ENCODE data around the gene THRA. TPM values are rescaled to one million over a fixed set of nuclear protein-coding genes. Genes with fewer than 3 reads are reported as not detected.

Gene THRA
- total RNA-seq, 2 experiments from 2014 or later: 12.9 to 13.1 TPM

DNA sequence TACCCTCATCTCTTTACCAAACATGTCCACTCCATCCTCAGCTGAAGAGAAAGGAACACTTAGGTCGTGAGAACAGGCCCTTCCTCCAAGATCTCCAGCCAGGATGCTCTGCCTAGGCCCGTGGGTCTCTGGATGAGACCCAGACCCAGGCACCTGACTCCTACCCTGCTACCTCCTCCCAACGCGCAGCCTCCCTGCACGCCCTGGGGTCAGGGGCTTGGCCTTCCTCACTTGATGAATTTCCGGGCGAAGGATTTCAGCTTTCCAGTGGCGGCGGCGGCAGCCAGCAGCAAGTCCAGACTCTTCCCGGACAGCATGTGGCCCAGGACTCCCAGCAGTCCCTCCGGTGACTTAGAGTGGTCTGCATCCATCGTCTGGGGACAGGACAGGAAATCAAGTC is 34.2 kb upstream of the THRA start:
- Mint-ChIP-seq H3K27me3 (no peaks in the 10 kb centered on the region), H3K27ac (no peak overlapping the region), H3K36me3 (ENCODE audit: low read depth) (peaks cover 43% of the 10 kb centered on the region), H3K9me3 (ENCODE audit: low read depth) (no peaks in the 10 kb centered on the region), H3K4me3 (no peak overlapping the region), H3K4me1 (peaks cover 22% of the 10 kb centered on the region)
- CTCF ChIA-PET: interaction anchor here (0.6 to 2.0 kb wide), 6 partner anchors 19 to 140 kb away, joined by 3 to 11 read pairs (median 4); no protein-coding TSS in a partner anchor
- POLR2A ChIA-PET: no interaction called here
- no peak for DNase-seq
- ATAC-seq: no peak
- intact Hi-C loops (cut with DNase I, micrococcal nuclease): loop anchor here in 1 of 2 experiments (5.0 kb wide), 1 partner anchor 49 kb away; no protein-coding TSS in a partner anchor

DNA sequence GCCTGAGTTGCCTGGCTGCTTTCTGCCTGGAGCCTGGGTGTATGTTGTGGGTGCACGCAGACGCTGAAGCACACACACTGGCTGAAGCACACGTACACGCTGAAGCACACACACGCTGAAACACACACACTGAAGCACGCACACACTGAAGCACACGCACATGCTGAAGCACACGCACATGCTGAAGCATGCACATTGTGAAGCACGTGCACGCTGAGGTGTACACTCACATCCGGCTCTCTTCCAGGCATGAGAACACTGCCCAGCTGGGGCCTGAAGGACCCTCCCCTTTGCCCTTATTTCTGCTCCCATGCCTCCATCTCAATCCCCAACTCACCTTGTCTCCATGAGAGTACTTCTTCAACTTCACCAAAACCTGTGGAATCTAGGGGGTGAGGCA is 31.1 kb upstream of the THRA start:
- intact Hi-C loops (cut with DNase I, micrococcal nuclease): no loop called here
- ATAC-seq: no peak
- no peaks in the 10 kb centered on the region for H3K27me3 Mint-ChIP-seq

DNA sequence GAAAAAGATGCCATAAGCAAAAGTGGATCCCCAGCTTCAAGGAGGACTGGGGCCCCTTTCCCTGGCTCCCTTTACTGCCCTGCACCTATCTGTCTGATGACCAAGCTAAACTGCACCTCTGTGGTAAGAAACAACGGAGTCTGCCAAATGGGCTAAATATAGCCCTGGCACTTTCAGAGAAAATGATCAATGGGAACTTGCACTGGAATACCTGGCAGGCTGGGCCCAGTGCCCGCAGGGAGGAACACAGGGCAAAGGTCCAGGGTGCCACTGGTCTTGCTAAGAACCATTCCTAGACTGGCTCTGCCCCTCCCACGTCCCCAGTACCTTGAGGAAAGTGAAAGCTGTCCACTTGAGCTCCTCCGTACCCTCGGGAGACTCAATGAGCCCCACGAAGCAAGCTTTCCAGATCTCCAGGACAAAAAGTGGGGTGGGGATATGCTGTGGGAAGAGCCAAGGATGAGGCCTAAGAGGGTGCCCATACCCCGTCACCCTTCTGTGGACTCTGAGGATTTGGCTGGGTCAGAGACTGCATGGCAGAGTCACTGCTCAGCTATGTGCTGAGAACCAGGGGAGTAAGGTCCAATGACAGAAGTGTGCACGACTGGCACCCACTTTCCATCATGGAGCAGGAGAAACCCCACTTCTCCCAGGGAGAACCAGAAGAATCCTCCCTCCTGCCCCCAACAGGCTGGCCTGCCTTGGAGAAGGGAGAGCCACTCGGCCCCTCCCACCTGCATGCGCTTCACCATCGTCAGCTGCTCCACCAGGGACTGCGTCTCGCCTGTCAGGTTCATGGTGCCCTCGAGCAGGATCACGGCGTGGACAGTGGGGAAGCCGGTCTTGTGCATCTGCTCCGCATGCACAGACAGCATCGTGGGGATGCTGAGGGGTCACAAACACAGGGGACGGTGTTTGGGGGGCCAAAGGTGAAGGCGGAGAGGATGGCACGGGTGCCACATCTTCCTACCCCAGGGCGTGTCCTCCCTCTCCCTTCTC is 30.1 kb upstream of the THRA start:
- POLR2A ChIA-PET: interaction anchor here (0.6 kb wide), 1 partner anchor 568 kb away, joined by 3 read pairs; no protein-coding TSS in a partner anchor
- H3K27ac Mint-ChIP-seq: no peak overlapping the region
- no peaks in the 10 kb centered on the region for H3K27me3 Mint-ChIP-seq
- peaks cover 19% of the 10 kb centered on the region for H3K36me3 Mint-ChIP-seq (ENCODE audit: low read depth)
- ATAC-seq (no peak), DNase-seq (no peak)
- no peaks in the 10 kb centered on the region for H3K4me1 Mint-ChIP-seq
- no peaks in the 10 kb centered on the region for H3K9me3 Mint-ChIP-seq (ENCODE audit: low read depth)
- H3K4me3 Mint-ChIP-seq: no peak overlapping the region
- intact Hi-C loops (cut with DNase I, micrococcal nuclease): no loop called here
- CTCF ChIA-PET: interaction anchor here (0.5 to 1.4 kb wide), 3 partner anchors 9 to 71 kb away, joined by 3 to 6 read pairs (median 5); partner anchors contain the start of gene CSF3

More for the DNA sequence above, 31.1 kb upstream of the THRA start:
- POLR2A ChIA-PET: no interaction called here
- CTCF ChIA-PET: interaction anchor here (0.7 to 1.4 kb wide), 3 partner anchors 16 to 393 kb away, joined by 3 to 6 read pairs (median 4); partner anchors contain the start of gene CSF3
- Mint-ChIP-seq H3K36me3 (ENCODE audit: low read depth) (peaks cover 23% of the 10 kb centered on the region), H3K4me3 (no peak overlapping the region), H3K9me3 (ENCODE audit: low read depth) (no peaks in the 10 kb centered on the region), H3K27ac (no peak overlapping the region), H3K4me1 (peaks cover 5% of the 10 kb centered on the region)
- DNase-seq: no peak

DNA sequence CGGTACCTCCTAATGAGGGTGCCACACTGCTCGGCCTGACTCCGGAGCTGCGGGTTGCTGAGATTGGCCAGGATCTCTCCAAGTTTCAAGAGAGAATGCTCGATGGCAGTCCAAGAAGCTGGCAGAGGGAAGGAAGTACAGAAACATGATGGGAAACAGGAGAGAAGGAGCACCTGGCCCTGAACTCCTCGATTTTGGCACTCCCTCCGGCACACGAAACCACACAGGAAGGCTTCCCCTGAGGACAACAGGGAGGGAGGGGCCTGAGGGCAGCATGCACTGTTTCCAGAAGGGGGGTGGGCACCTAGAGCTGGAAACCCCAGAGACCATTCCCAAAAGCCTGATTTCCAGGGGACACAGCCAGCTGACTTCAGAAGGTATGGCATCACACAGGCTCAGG is 29.4 kb upstream of the THRA start:
- DNase-seq (no peak), ATAC-seq (no peak)
- Mint-ChIP-seq H3K27me3 (no peaks in the 10 kb centered on the region), H3K27ac (no peak overlapping the region), H3K9me3 (ENCODE audit: low read depth) (no peaks in the 10 kb centered on the region), H3K4me1 (no peaks in the 10 kb centered on the region), H3K4me3 (no peak overlapping the region), H3K36me3 (ENCODE audit: low read depth) (peaks cover 18% of the 10 kb centered on the region)
- ChIA-PET CTCF (interaction anchor here (0.6 to 1.2 kb wide), 2 partner anchors 9 to 51 kb away, joined by 3 to 4 read pairs; no protein-coding TSS in a partner anchor), POLR2A (interaction anchor here (0.6 kb wide), 1 partner anchor 569 kb away, joined by 3 read pairs; no protein-coding TSS in a partner anchor)
- intact Hi-C loops (cut with DNase I, micrococcal nuclease): no loop called here

DNA sequence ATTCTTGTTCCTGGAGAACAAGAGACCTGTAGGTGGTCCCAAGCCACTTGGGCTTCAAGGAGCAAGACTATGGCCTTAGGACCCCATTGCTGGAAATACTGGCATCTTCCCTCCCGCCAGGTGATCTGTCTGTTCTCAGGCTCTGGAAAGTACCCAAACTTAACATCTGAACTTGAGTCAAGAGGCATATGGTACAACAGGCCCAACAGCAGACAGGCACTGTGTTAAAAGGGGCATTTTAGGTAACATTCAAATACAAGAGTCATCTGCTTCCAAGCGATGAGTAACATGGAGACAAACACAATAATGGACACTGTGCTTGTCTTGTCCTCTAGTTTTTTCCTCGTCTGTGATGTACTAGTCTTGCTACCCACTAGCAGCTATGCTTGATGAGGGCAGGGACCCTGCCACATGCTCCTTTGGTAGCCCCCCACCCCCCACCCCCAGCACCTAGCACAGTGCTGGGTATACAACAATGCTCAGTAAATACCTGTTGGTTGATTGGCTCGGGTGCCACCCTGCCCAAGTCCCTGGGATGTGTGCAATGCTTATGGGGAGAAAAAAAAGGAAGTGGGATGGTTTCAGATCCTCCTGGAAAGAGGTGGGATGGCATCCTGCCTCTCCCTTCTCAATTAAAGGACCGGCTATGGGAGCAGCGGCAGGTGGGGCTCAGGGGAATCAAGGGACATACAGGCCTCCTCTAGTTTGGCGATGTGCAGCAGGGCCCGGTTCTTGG is 28.2 kb upstream of the THRA start:
- peaks cover 8% of the 10 kb centered on the region for H3K36me3 Mint-ChIP-seq (ENCODE audit: low read depth)
- ATAC-seq: no peak
- no peaks in the 10 kb centered on the region for H3K4me1 Mint-ChIP-seq
- H3K9me3 Mint-ChIP-seq (ENCODE audit: low read depth): no peaks in the 10 kb centered on the region
- H3K4me3 Mint-ChIP-seq: no peak overlapping the region
- H3K27me3 Mint-ChIP-seq: no peaks in the 10 kb centered on the region
- DNase-seq: no peak
- no peak overlapping the region for H3K27ac Mint-ChIP-seq
- CTCF ChIA-PET: interaction anchor here (0.7 to 2.2 kb wide), 6 partner anchors 17 to 411 kb away, joined by 3 to 8 read pairs (median 3); no protein-coding TSS in a partner anchor
- intact Hi-C loops (cut with DNase I, micrococcal nuclease): loop anchor here in 1 of 2 experiments (5.0 kb wide), 1 partner anchor 133 kb away; no protein-coding TSS in a partner anchor
- POLR2A ChIA-PET: no interaction called here

DNA sequence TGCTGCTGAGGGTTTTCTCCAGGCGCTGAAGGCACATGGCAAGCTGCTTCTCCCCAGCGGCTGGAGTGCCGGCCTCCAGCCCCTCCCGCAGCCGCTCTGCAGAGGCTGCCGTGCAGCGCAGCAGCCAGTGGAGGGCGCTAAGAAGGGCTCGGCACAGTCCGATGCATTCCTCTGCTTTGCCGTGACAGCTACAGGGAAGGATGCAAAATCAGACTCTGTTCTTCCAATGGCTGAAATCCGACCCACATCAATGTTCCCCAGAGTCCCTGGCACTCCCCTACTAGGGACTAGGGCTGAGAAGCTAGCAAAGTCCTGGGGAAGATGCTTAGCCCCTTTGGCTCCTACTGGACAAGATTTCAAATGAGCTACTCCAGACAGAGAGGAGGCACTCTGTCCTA is 27.6 kb upstream of the THRA start:
- intact Hi-C loops (cut with DNase I, micrococcal nuclease): loop anchor here in 1 of 2 experiments (5.0 kb wide), 1 partner anchor 132 kb away; no protein-coding TSS in a partner anchor
- H3K36me3 Mint-ChIP-seq (ENCODE audit: low read depth): peaks cover 5% of the 10 kb centered on the region
- H3K27me3 Mint-ChIP-seq: no peaks in the 10 kb centered on the region
- CTCF ChIA-PET: interaction anchor here (0.7 to 2.2 kb wide), 8 partner anchors 17 to 412 kb away, joined by 3 to 8 read pairs (median 3); partner anchors contain the start of gene MED24
- no peak for ATAC-seq
- no peak overlapping the region for H3K4me3 Mint-ChIP-seq
- H3K9me3 Mint-ChIP-seq (ENCODE audit: low read depth): no peaks in the 10 kb centered on the region
- peak; percentile 34 for DNase-seq
- no peaks in the 10 kb centered on the region for H3K4me1 Mint-ChIP-seq
- POLR2A ChIA-PET: no interaction called here
- no peak overlapping the region for H3K27ac Mint-ChIP-seq

DNA sequence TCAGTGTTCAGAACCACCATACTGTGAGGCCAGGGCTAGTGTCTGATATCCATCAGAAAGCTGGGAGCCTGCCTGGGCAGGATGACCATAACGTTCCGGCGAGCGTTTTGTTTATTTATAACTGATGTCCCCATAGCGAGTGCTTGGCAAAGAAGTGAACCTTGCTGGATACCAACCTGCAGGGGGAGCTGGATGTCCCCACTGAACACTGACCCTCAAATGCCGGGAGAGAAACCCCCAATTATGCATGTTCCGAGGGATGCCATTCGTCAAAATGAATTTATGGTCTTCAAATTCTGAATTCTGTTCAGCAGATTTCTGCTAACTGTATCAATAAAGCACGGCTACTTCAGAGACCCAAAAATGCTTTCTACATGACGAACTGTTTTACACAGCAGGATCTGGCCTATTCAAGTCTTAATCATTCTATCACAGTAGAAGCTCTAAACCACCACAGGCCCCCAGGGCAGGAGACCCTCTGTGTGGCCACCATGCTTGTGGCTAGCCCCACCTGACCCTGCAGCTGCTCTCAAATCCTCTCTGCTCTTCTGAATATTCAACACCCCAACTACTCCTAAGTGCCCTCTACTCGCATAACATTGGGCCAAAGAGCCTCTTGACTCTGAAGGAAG is 23.8 kb upstream of the THRA start:
- CTCF ChIA-PET: interaction anchor here (1.0 to 3.8 kb wide), 6 partner anchors 12 to 136 kb away, joined by 3 to 26 read pairs (median 3); partner anchors contain the start of gene MED24
- Mint-ChIP-seq H3K36me3 (ENCODE audit: low read depth) (peaks cover 12% of the 10 kb centered on the region), H3K9me3 (ENCODE audit: low read depth) (no peaks in the 10 kb centered on the region), H3K4me3 (no peak overlapping the region), H3K27me3 (no peaks in the 10 kb centered on the region), H3K4me1 (no peaks in the 10 kb centered on the region), H3K27ac (no peak overlapping the region)
- POLR2A ChIA-PET: no interaction called here
- intact Hi-C loops (cut with DNase I, micrococcal nuclease): loop anchor here in 1 of 2 experiments (5.0 kb wide), 1 partner anchor 128 kb away; no protein-coding TSS in a partner anchor
- ATAC-seq (no peak), DNase-seq (no peak)

DNA sequence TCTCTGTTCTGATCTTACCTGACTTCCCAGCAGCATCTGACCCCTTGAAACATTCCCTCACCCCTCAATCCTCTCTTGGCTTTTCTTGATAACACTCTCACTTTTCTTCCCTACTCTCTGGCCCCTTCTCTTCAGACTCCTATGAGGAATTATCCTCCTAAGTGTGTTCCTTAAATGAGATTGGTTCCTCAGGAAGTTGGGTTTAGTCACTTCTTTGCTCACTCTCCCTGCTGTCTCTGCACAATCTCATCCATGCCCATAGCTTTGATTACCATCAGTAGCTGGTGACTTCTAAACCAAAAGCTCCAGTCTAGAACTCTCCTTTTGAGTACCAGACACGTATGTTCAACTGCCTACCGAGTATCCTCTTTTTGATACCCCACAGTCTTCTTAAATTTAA is 21.6 kb upstream of the THRA start:
- no peak for DNase-seq

DNA sequence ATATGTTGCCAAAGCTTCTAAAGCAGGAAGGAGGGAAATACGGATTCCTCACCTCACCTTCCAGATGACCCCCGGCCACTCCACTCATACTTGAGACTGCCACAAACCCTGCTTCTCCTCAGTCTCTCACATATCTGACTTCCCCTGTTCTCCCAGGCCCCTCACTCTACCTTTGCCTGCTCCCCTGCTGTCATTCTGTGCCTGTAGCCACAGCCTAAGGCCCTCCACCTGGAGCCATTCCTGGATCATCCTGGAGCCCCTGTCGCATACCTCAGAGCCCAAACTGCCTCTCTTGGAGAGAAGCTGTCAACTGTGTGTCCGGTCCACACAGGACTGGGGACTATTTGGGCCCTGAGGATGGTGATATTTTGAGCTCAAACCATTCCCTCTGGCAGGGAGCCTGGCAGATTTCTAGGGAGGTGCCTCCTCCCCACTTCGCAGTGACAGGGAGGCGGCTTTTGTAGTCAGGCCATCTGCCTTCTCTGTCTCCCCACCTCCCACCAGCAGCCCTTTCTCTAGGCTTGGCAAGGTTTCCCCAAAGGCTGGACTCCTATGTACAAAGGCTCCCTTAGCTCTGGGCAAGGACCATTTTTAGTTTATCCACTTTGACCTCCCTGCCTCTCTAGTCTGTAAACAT is 6.3 kb upstream of the THRA start:
- Mint-ChIP-seq H3K4me3 (no peak overlapping the region), H3K27me3 (no peaks in the 10 kb centered on the region), H3K27ac (no peak overlapping the region), H3K36me3 (ENCODE audit: low read depth) (peaks cover 14% of the 10 kb centered on the region), H3K9me3 (ENCODE audit: low read depth) (no peaks in the 10 kb centered on the region), H3K4me1 (peaks cover 13% of the 10 kb centered on the region)
- no peak for DNase-seq
- ATAC-seq: no peak
- ChIA-PET CTCF (interaction anchor here (0.6 to 2.2 kb wide), 3 partner anchors 9 to 103 kb away, joined by 3 to 10 read pairs (median 4); no protein-coding TSS in a partner anchor), POLR2A (no interaction called here)
- intact Hi-C loops (cut with DNase I, micrococcal nuclease): no loop called here

More for the DNA sequence above, 21.6 kb upstream of the THRA start:
- intact Hi-C loops (cut with DNase I, micrococcal nuclease): no loop called here
- H3K36me3 Mint-ChIP-seq (ENCODE audit: low read depth): peaks cover 12% of the 10 kb centered on the region
- POLR2A ChIA-PET: interaction anchor here (2.0 kb wide), 1 partner anchor 13 kb away, joined by 7 read pairs; the partner anchor contains the start of gene MED24
- no peaks in the 10 kb centered on the region for H3K4me1 Mint-ChIP-seq
- no peak overlapping the region for H3K27ac Mint-ChIP-seq
- H3K27me3 Mint-ChIP-seq: no peaks in the 10 kb centered on the region
- ATAC-seq: no peak
- CTCF ChIA-PET: interaction anchor here (1.2 kb wide), 1 partner anchor 15 kb away, joined by 4 read pairs; no protein-coding TSS in a partner anchor
- H3K4me3 Mint-ChIP-seq: no peak overlapping the region
- H3K9me3 Mint-ChIP-seq (ENCODE audit: low read depth): no peaks in the 10 kb centered on the region

DNA sequence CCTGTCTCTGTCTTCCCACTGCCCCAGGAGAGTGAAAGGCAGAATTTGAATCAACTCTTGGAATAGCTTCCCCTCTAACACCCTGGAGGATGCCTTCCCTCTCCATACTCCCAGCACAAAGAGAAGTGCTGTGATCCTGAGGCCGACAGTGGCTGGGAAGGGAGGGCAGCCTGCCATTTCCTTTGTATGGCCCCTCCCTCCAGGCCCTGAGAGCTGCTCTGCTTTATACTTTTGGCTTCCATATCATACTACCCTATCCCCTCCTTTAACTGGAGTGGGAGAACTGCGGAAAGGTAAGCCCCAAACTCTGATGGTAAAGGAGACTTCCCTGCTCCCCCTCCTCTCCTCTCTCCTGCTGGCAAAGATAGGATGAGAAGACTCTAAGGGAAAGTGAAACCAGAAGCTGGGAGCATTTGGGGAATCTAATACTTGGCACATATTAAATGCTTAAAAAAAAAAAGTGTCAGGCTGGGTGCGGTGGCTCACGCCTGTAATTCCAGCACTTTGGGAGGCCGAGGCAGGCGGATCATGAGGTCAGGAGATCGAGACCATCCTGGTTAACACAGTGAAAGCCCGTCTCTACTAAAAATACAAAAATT is 4.5 kb upstream of the THRA start:
- Mint-ChIP-seq H3K36me3 (ENCODE audit: low read depth) (peaks cover 4% of the 10 kb centered on the region), H3K9me3 (ENCODE audit: low read depth) (no peaks in the 10 kb centered on the region), H3K4me1 (peaks cover 16% of the 10 kb centered on the region), H3K4me3 (no peak overlapping the region), H3K27me3 (no peaks in the 10 kb centered on the region), H3K27ac (no peak overlapping the region)
- POLR2A ChIA-PET: interaction anchor here (0.6 kb wide), 1 partner anchor 115 kb away, joined by 4 read pairs; no protein-coding TSS in a partner anchor
- no peak for ATAC-seq
- CTCF ChIA-PET: interaction anchor here (0.6 to 2.6 kb wide), 6 partner anchors 18 to 232 kb away, joined by 3 to 11 read pairs (median 7); no protein-coding TSS in a partner anchor
- intact Hi-C loops (cut with DNase I, micrococcal nuclease): no loop called here
- no peak for DNase-seq
